Aorta (tissue), 5 donors: Measurements from ENCODE around the gene YWHAG. TPM values are rescaled to one million over a fixed set of nuclear protein-coding genes. Genes with fewer than 3 reads are reported as not detected.

ENCODE experiments used
- ATAC-seq: fragments of 200-7000 bp; cut with Tn5 transposase; one replicate; pipeline ENCODE4 v1.9.1; 2022; ENCODE audit warnings: moderate library complexity; ENCODE audit not compliant: low FRiP score
- DNase-seq, 2 donors: peaks; one replicate each; pipeline ENCODE4 v3.0.0-alpha.2; 2020
- H3K27ac ChIP-seq, 2 donors: one replicate each; pipeline ENCODE4 v1.5.1; 2013; ENCODE audit warnings: low read length in 2 of 2, mild to moderate bottlenecking in 2 of 2, moderate library complexity in 2 of 2, control low read depth in 1 of 2, inconsistent platforms in 1 of 2, low read depth in 1 of 2
- H3K27me3 ChIP-seq, 2 donors: one replicate each; pipeline ENCODE4 v1.6.1; 2013; ENCODE audit warnings: control low read depth in 1 of 2, low read length in 1 of 2, mild to moderate bottlenecking in 1 of 2, moderate library complexity in 1 of 2; ENCODE audit not compliant: insufficient read depth in 2 of 2, control insufficient read depth in 1 of 2
- H3K36me3 ChIP-seq, 2 donors: one replicate each; pipeline ENCODE4 v1.6.1; 2013; ENCODE audit warnings: control low read depth in 1 of 2, low read length in 1 of 2, mild to moderate bottlenecking in 1 of 2; ENCODE audit not compliant: insufficient read depth in 2 of 2, control insufficient read depth in 1 of 2
- H3K4me1 ChIP-seq, 2 donors: one replicate each; pipeline ENCODE4 v1.6.1; 2013; ENCODE audit warnings: low read length in 2 of 2, control low read depth in 1 of 2, mild to moderate bottlenecking in 1 of 2, moderate library complexity in 1 of 2; ENCODE audit not compliant: insufficient read depth in 2 of 2, control insufficient read depth in 1 of 2
- H3K4me3 ChIP-seq, 2 donors: one replicate each; pipeline ENCODE4 v1.5.1; 2013; ENCODE audit warnings: low read length in 2 of 2, control low read depth in 1 of 2, mild to moderate bottlenecking in 1 of 2
- H3K9me3 ChIP-seq: one replicate; pipeline ENCODE4 v1.6.1; 2013; ENCODE audit warnings: mild to moderate bottlenecking, low read length; ENCODE audit not compliant: control insufficient read depth
- WGBS, 2 donors: extraction: QIAGEN DNeasy Blood & Tissue Kit; methylation state at CpG; one replicate each; pipeline ENCODE4 v1.1.7; 2013; 5-methylcytosine and 5-hydroxymethylcytosine counted together
- intact Hi-C, 2 donors: fragments of 100-400 bp; cut with DNase I; formaldehyde crosslinking; loops; one replicate each; pipeline versions ENCODE4 v1.14.2 to v1.15.0; 2022
- polyA plus RNA-seq, 2 donors: library from polyadenylated mRNA; stranded (reverse); fragments of 200-250 nt; gene quantifications; one replicate each; pipeline ENCODE4 v1.2.3, GENCODE V29; 2013
- total RNA-seq, 2 donors: library from RNA; stranded (reverse); fragmentation: NEBNext Ultra II Directional; extraction: Animal tissue kit (Norgen Biotek cat#: 25700); gene quantifications; one replicate each; pipeline ENCODE4 v1.2.1, GENCODE V29; 2021
- donor health status: healthy with polysubstance abuse.
- donor health status: Bipolar disorder and iron deficiency.
- donor health status: DM: no; HTN: no; CAD: no.
- donor health status: DM: no; HTN: no; CAD: no.
- donor health status: DM: yes; HTN: yes; CAD: no.

YWHAG gene
- total and polyA plus RNA-seq, 4 donors, result 40.0 to 121 (median 81.1) TPM

- no peak for DNase-seq
Measured at GRCh38 chr7:76346778-76347177, 12.0 kb downstream of the YWHAG start.

GRCh38 chr7:76346097-76346496 is 12.7 kb downstream of the YWHAG start:
- Histone ChIP-seq H3K36me3 (peaks cover 0 to 9% of the 10 kb centered on the region in 2 donors), H3K9me3 (no peaks in the 10 kb centered on the region), H3K4me3 (no peak overlapping the region), H3K27ac (peak overlapping the region in 1 of 2 donors; percentile 10), H3K27me3 (no peaks in the 10 kb centered on the region), H3K4me1 (peaks cover 0 to 2% of the 10 kb centered on the region in 2 donors)
- WGBS, 2 donors, result 89% methylated on average over 6 of the region's 6 CpGs
- intact Hi-C loops, result no loop called here
- DNase-seq (no peak), ATAC-seq (no peak)

More at GRCh38 chr7:76346778-76347177, 12.0 kb downstream of the YWHAG start:
- no peaks in the 10 kb centered on the region for H3K27me3 ChIP-seq
- H3K4me1 ChIP-seq, result peaks cover 0 to 2% of the 10 kb centered on the region in 2 donors
- ATAC-seq, result no peak
- no peaks in the 10 kb centered on the region for H3K9me3 ChIP-seq
- intact Hi-C loops, result no loop called here
- peaks cover 0 to 9% of the 10 kb centered on the region in 2 donors for H3K36me3 ChIP-seq
- WGBS, 2 donors, result 77 to 78% methylated on average over 8 of the region's 8 CpGs
- H3K27ac ChIP-seq, result no peak overlapping the region
- H3K4me3 ChIP-seq, result no peak overlapping the region

- no peak overlapping the region for H3K27ac ChIP-seq
- H3K4me3 ChIP-seq, result no peak overlapping the region
- H3K27me3 ChIP-seq, result no peaks in the 10 kb centered on the region
- H3K36me3 ChIP-seq, result peaks cover 0 to 9% of the 10 kb centered on the region in 2 donors
- H3K4me1 ChIP-seq, result peaks cover 0 to 2% of the 10 kb centered on the region in 2 donors
- no peaks in the 10 kb centered on the region for H3K9me3 ChIP-seq
- no peak for DNase-seq
- no peak for ATAC-seq
- 96% methylated on average over 6 of the region's 6 CpGs for WGBS, 2 donors
- intact Hi-C loops, result no loop called here
Measured at GRCh38 chr7:76343931-76344321, 14.9 kb downstream of the YWHAG start.

GRCh38 chr7:76343294-76343930 is 15.4 kb downstream of the YWHAG start:
- Histone ChIP-seq H3K4me1 (peaks cover 0 to 4% of the 10 kb centered on the region in 2 donors), H3K27ac (peak overlapping the region in 1 of 2 donors; percentile 15), H3K27me3 (no peaks in the 10 kb centered on the region), H3K4me3 (no peak overlapping the region), H3K36me3 (peaks cover 0 to 9% of the 10 kb centered on the region in 2 donors), H3K9me3 (no peaks in the 10 kb centered on the region)
- no peak for DNase-seq
- intact Hi-C loops, result no loop called here
- ATAC-seq, result no peak
- WGBS, 2 donors, result 89 to 93% methylated on average over 6 of the region's 6 CpGs

GRCh38 chr7:76342222-76342621 is 16.6 kb downstream of the YWHAG start:
- intact Hi-C loops, result no loop called here
- Histone ChIP-seq H3K4me3 (no peak overlapping the region), H3K27ac (peak overlapping the region in 1 of 2 donors; percentile 34), H3K4me1 (peaks cover 0 to 10% of the 10 kb centered on the region in 2 donors), H3K27me3 (no peaks in the 10 kb centered on the region), H3K9me3 (no peaks in the 10 kb centered on the region), H3K36me3 (peaks cover 0 to 9% of the 10 kb centered on the region in 2 donors)
- ATAC-seq (no peak), DNase-seq (no peak)
- 85 to 90% methylated on average over 5 of the region's 5 CpGs for WGBS, 2 donors

GRCh38 chr7:76340617-76341131 is 18.1 kb downstream of the YWHAG start:
- ATAC-seq, result peak; percentile 61
- H3K27ac ChIP-seq, result peak overlapping the region in 1 of 2 donors; percentile 95
- no peak for DNase-seq
- WGBS, 2 donors, result 29 to 44% methylated on average over 3 of the region's 3 CpGs
- H3K36me3 ChIP-seq, result peaks cover 0 to 2% of the 10 kb centered on the region in 2 donors
- H3K4me1 ChIP-seq, result peaks cover 0 to 11% of the 10 kb centered on the region in 2 donors
- H3K9me3 ChIP-seq, result no peaks in the 10 kb centered on the region
- H3K4me3 ChIP-seq, result no peak overlapping the region
- intact Hi-C loops, result no loop called here
- H3K27me3 ChIP-seq, result no peaks in the 10 kb centered on the region

GRCh38 chr7:76338298-76339084 is 20.3 kb downstream of the YWHAG start:
- 52 to 54% methylated on average over 9 of the region's 9 CpGs for WGBS, 2 donors
- Histone ChIP-seq H3K4me3 (no peak overlapping the region), H3K4me1 (peaks cover 0 to 11% of the 10 kb centered on the region in 2 donors), H3K36me3 (peaks cover 0 to under 1% of the 10 kb centered on the region in 2 donors), H3K9me3 (no peaks in the 10 kb centered on the region), H3K27ac (peak overlapping the region in 1 of 2 donors; percentile 64), H3K27me3 (no peaks in the 10 kb centered on the region)
- ATAC-seq, result no peak
- intact Hi-C loops, result no loop called here
- no peak for DNase-seq

- Histone ChIP-seq H3K27me3 (no peaks in the 10 kb centered on the region), H3K36me3 (no peaks in the 10 kb centered on the region), H3K9me3 (no peaks in the 10 kb centered on the region), H3K4me3 (no peak overlapping the region), H3K27ac (no peak overlapping the region), H3K4me1 (peaks cover 0 to 9% of the 10 kb centered on the region in 2 donors)
- 67 to 68% methylated on average over 6 of the region's 6 CpGs for WGBS, 2 donors
- intact Hi-C loops, result no loop called here
- DNase-seq (no peak), ATAC-seq (no peak)
Measured at GRCh38 chr7:76337147-76337546, 21.6 kb downstream of the YWHAG start.
